HG02759 (cell line): Measurements from ENCODE around the gene MSN.

Experiments
- ATAC-seq: cut with Tn5 transposase; IDR thresholded peaks from one replicate; pipeline ENCODE4 v1.9.1; 2021; ENCODE audit warnings: mild to moderate bottlenecking, moderate library complexity; ENCODE audit not compliant: unreplicated experiment

Gene MSN

GRCh38 chrX:65671966-65672365 is 4.5 kb downstream of the MSN start:
- no peak for ATAC-seq

GRCh38 chrX:65673857-65674203 is 6.4 kb downstream of the MSN start:
- ATAC-seq, result no peak

GRCh38 chrX:65674204-65674893 is 6.9 kb downstream of the MSN start:
- no peak for ATAC-seq

- no peak for ATAC-seq
Measured at GRCh38 chrX:65677954-65678469, 10.6 kb downstream of the MSN start.

GRCh38 chrX:65679071-65679540 is 11.7 kb downstream of the MSN start:
- ATAC-seq, result no peak

- ATAC-seq, result no peak
Measured at GRCh38 chrX:65681810-65682209, 14.4 kb downstream of the MSN start.

GRCh38 chrX:65685112-65685511 is 17.7 kb downstream of the MSN start:
- ATAC-seq, result no peak

GRCh38 chrX:65686236-65686635 is 18.8 kb downstream of the MSN start:
- no peak for ATAC-seq

- ATAC-seq, result no peak
Measured at GRCh38 chrX:65687367-65687766, 19.9 kb downstream of the MSN start.

- peak; percentile 90 for ATAC-seq
Measured at GRCh38 chrX:65688403-65688871, 21.0 kb downstream of the MSN start.

GRCh38 chrX:65689377-65689776 is 21.9 kb downstream of the MSN start:
- ATAC-seq, result no peak

GRCh38 chrX:65690057-65690855 is 22.8 kb downstream of the MSN start:
- ATAC-seq, result no peak

GRCh38 chrX:65695849-65696449 is 28.5 kb downstream of the MSN start:
- no peak for ATAC-seq

- no peak for ATAC-seq
Measured at GRCh38 chrX:65696613-65697012, 29.2 kb downstream of the MSN start.

- ATAC-seq, result no peak
Measured at GRCh38 chrX:65697211-65697641, 29.8 kb downstream of the MSN start.

- peak; percentile 70 for ATAC-seq
Measured at GRCh38 chrX:65697915-65698796, 30.7 kb downstream of the MSN start.

- no peak for ATAC-seq
Measured at GRCh38 chrX:65702956-65703355, 35.5 kb downstream of the MSN start.

GRCh38 chrX:65705439-65705838 is 38.0 kb downstream of the MSN start:
- no peak for ATAC-seq

GRCh38 chrX:65706041-65706828 is 38.8 kb downstream of the MSN start:
- ATAC-seq, result peak; percentile 67

GRCh38 chrX:65707151-65707550 is 39.7 kb downstream of the MSN start:
- peak; percentile 18 for ATAC-seq
